Vagina (tissue), 2 donors: Measurements from ENCODE around the gene USP32. TPM values are rescaled to one million over a fixed set of nuclear protein-coding genes. Genes with fewer than 3 reads are reported as not detected.

Experiments used
- DNase-seq, 2 donors: peaks; one replicate each; pipeline ENCODE4 v3.0.0-alpha.2; 2017; ENCODE audit errors: extremely low spot score in 2 of 2
- H3K27ac ChIP-seq: fragments of 200-600 bp; sonication (generic); one replicate; pipeline ENCODE4 v1.5.1; 2019
- H3K27me3 ChIP-seq: fragments of 200-600 bp; sonication (generic); one replicate; pipeline ENCODE4 v1.5.1; 2019
- H3K36me3 ChIP-seq, 2 donors: fragments of 200-600 bp; sonication (generic); one replicate each; pipeline ENCODE4 v1.5.1; 2017 to 2019
- H3K4me1 ChIP-seq: fragments of 200-600 bp; sonication (generic); one replicate; pipeline ENCODE4 v1.5.1; 2019
- H3K4me3 ChIP-seq, 2 donors: fragments of 200-600 bp; sonication (generic); 1 replicate in 1 of 2; 2 replicates in 1 of 2; pipeline ENCODE4 v1.5.1; 2016 to 2019
- H3K9me3 ChIP-seq: fragments of 200-600 bp; sonication (generic); one replicate; pipeline ENCODE4 v1.5.1; 2019
- CTCF ChIP-seq, 3 experiments: fragments of 450-650 bp in 2 of 3; fragments of 200-600 bp in 1 of 3; sonication (generic) in 1 of 3; IDR thresholded peaks; one replicate each; pipeline ENCODE4 v1.5.1; 2017 to 2019; ENCODE audit warnings: antibody characterized with exemption in 3 of 3, mild to moderate bottlenecking in 2 of 3, moderate library complexity in 2 of 3
- POLR2A ChIP-seq, 2 donors: fragments of 450-650 bp; IDR thresholded peaks; one replicate each; pipeline ENCODE4 v1.6.1; 2017; ENCODE audit warnings: antibody characterized with exemption in 2 of 2, mild to moderate bottlenecking in 2 of 2, moderate library complexity in 2 of 2
- POLR2AphosphoS5 ChIP-seq, 2 donors: sonication (generic); formaldehyde crosslinking; IDR thresholded peaks; one replicate each; pipeline ENCODE4 v1.9.0; 2017; ENCODE audit warnings: antibody characterized with exemption in 2 of 2, mild to moderate bottlenecking in 2 of 2, low read depth in 1 of 2; ENCODE audit not compliant: insufficient read depth in 1 of 2
- intact Hi-C: fragments of 100-400 bp; cut with DNase I; formaldehyde crosslinking; loops from one replicate; pipeline ENCODE4 v1.15.1; 2023
- total RNA-seq: library from RNA; depleted of rRNA; stranded (reverse); fragments of >200 nt; gene quantifications from one replicate; pipeline ENCODE4 v1.2.3, GENCODE V29; 2016

The USP32 gene
- total RNA-seq, 1 donor from 2014 or later: 63.6 TPM

- Histone ChIP-seq H3K27me3 (no peaks in the 10 kb centered on the region), H3K4me1 (no peaks in the 10 kb centered on the region), H3K4me3 (no peak overlapping the region), H3K9me3 (no peaks in the 10 kb centered on the region), H3K27ac (no peak overlapping the region), H3K36me3 (no peaks in the 10 kb centered on the region)
- intact Hi-C loops: no loop called here
- TF ChIP-seq POLR2AphosphoS5 (IDR thresholded peaks at IDR 0.05; ENCODE audit: insufficient read depth in 1 of 2, low read depth in 1 of 2) (no peak), CTCF (IDR thresholded peaks at IDR 0.05) (no peak), POLR2A (IDR thresholded peaks at IDR 0.05) (no peak)
- DNase-seq: no peak
Observed at GRCh38 chr17:60415146-60415545, 23.2 kb upstream of the USP32 start.

GRCh38 chr17:60412701-60413100, 20.8 kb upstream of the USP32 start:
- no peak for DNase-seq
- H3K27me3 ChIP-seq: no peaks in the 10 kb centered on the region
- H3K9me3 ChIP-seq: no peaks in the 10 kb centered on the region
- no peak for TF ChIP-seq CTCF (IDR thresholded peaks at IDR 0.05)
- no peak for TF ChIP-seq POLR2AphosphoS5 (IDR thresholded peaks at IDR 0.05; ENCODE audit: insufficient read depth in 1 of 2, low read depth in 1 of 2)
- TF ChIP-seq POLR2A (IDR thresholded peaks at IDR 0.05): no peak
- H3K36me3 ChIP-seq: no peaks in the 10 kb centered on the region
- intact Hi-C loops: no loop called here
- H3K4me3 ChIP-seq: no peak overlapping the region
- no peaks in the 10 kb centered on the region for H3K4me1 ChIP-seq
- no peak overlapping the region for H3K27ac ChIP-seq

GRCh38 chr17:60410001-60410400, 18.1 kb upstream of the USP32 start:
- DNase-seq: no peak
- TF ChIP-seq CTCF (IDR thresholded peaks at IDR 0.05): no peak
- TF ChIP-seq POLR2AphosphoS5 (IDR thresholded peaks at IDR 0.05; ENCODE audit: insufficient read depth in 1 of 2, low read depth in 1 of 2): no peak
- TF ChIP-seq POLR2A (IDR thresholded peaks at IDR 0.05): no peak
- H3K4me1 ChIP-seq: no peaks in the 10 kb centered on the region

GRCh38 chr17:60406887-60407286, 15.0 kb upstream of the USP32 start:
- H3K36me3 ChIP-seq: no peaks in the 10 kb centered on the region
- intact Hi-C loops: no loop called here
- no peak for DNase-seq
- no peaks in the 10 kb centered on the region for H3K4me1 ChIP-seq
- H3K4me3 ChIP-seq: no peak overlapping the region
- TF ChIP-seq POLR2AphosphoS5 (IDR thresholded peaks at IDR 0.05; ENCODE audit: insufficient read depth in 1 of 2, low read depth in 1 of 2): no peak
- no peak for TF ChIP-seq POLR2A (IDR thresholded peaks at IDR 0.05)
- no peak for TF ChIP-seq CTCF (IDR thresholded peaks at IDR 0.05)
- H3K27me3 ChIP-seq: no peaks in the 10 kb centered on the region
- no peaks in the 10 kb centered on the region for H3K9me3 ChIP-seq
- no peak overlapping the region for H3K27ac ChIP-seq

More at GRCh38 chr17:60410001-60410400, 18.1 kb upstream of the USP32 start:
- Histone ChIP-seq H3K9me3 (no peaks in the 10 kb centered on the region), H3K27ac (no peak overlapping the region), H3K27me3 (no peaks in the 10 kb centered on the region), H3K36me3 (no peaks in the 10 kb centered on the region), H3K4me3 (no peak overlapping the region)
- intact Hi-C loops: no loop called here

GRCh38 chr17:60403962-60404361, 12.0 kb upstream of the USP32 start:
- intact Hi-C loops: no loop called here
- TF ChIP-seq CTCF (IDR thresholded peaks at IDR 0.05): no peak
- TF ChIP-seq POLR2A (IDR thresholded peaks at IDR 0.05): no peak
- no peak for TF ChIP-seq POLR2AphosphoS5 (IDR thresholded peaks at IDR 0.05; ENCODE audit: insufficient read depth in 1 of 2, low read depth in 1 of 2)
- Histone ChIP-seq H3K9me3 (no peaks in the 10 kb centered on the region), H3K36me3 (no peaks in the 10 kb centered on the region), H3K27me3 (no peaks in the 10 kb centered on the region), H3K4me3 (no peak overlapping the region), H3K27ac (no peak overlapping the region), H3K4me1 (no peaks in the 10 kb centered on the region)
- DNase-seq: no peak
